ENCODE data around the gene GJD3.

The GJD3 gene

DNA sequence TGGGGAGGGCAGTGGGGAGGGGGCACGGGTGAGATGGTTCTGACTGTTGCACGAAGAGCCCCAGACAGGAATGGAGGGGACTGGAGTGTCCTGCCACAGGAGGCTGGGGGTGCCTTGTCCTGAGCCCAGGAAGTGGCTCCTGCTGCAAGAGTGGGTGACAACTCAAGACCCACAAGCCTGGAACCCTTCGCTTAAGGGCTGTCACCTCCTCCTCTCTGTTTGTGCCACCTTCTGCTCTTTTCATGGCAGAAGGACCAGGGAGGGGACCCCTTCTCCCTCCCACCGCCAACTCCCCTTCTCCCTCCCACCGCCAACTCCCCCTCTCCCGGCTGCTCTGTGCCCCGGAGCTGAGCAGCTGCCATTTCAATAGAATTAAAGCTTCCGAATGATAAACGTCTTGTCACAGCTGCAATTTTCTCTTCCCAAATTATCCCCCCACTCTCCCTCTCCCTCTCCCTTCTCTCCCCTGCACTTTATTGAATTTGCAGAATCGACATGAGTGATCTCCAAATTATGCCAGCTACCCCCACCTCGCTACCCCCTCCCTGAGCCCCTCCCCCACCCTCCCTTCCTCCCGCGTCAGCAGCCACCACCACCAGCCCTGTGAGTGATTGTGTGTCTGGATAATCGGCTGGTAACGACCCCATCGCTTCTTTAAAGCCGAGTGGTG is 13.7 kb downstream of the GJD3 start:
- no peak for DNase-seq (ENCODE audit: low read depth)
- no peak overlapping the region for H3K4me3 ChIP-seq (ENCODE audit: low read depth, low read length)
- in situ Hi-C loops (cut with HindIII; ENCODE audit: low sequenced_read_pairs) = loop anchor here (5.0 kb wide), 1 partner anchor 49 kb away; no protein-coding TSS in a partner anchor
- TF ChIP-seq, protein P1, sequence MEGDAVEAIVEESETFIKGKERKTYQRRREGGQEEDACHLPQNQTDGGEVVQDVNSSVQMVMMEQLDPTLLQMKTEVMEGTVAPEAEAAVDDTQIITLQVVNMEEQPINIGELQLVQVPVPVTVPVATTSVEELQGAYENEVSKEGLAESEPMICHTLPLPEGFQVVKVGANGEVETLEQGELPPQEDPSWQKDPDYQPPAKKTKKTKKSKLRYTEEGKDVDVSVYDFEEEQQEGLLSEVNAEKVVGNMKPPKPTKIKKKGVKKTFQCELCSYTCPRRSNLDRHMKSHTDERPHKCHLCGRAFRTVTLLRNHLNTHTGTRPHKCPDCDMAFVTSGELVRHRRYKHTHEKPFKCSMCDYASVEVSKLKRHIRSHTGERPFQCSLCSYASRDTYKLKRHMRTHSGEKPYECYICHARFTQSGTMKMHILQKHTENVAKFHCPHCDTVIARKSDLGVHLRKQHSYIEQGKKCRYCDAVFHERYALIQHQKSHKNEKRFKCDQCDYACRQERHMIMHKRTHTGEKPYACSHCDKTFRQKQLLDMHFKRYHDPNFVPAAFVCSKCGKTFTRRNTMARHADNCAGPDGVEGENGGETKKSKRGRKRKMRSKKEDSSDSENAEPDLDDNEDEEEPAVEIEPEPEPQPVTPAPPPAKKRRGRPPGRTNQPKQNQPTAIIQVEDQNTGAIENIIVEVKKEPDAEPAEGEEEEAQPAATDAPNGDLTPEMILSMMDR (IDR thresholded peaks at IDR 0.05; ENCODE audit: low read depth, low read length, missing control alignments) = no peak

DNA sequence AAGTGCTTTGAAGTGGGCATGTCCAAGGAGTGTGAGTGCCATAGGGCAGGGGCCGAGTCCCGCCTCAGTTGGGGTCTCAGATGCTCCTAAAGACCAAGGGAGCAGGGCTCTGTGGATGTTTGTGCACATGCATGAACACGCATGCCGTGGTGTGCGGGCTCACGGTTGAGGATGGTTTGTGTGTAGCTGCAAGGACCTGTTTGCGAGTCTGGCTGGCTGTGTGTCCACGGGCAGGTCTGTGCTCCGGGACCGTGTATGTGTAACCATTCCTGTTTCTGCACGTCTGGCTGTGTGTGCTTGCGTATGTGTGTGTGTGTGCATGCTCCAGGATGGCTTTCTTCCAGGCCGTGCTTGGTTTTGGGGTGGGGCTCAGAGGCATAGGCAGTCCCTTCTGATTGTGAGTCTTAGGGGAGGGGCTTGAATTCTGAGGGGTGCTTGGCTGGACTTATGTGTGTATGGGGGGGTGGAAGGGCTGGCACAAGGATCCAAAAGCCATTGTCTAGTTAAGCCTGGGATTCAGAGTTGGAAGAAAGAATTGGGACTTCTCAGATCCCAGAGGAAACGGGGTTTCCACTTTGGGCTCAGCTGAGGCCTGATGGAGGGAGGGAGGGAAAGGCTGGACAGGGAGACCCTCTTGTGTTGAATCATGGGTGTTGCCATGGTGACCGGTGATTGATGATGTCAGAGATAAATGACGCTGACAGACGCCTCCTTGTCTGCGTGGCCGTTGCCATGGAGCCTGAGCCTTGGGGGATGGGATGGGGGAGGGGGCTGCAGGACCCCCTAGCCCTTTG is 14.4 kb downstream of the GJD3 start:
- H3K4me3 ChIP-seq (ENCODE audit: low read depth, low read length) = no peak overlapping the region
- in situ Hi-C loops (cut with HindIII; ENCODE audit: low sequenced_read_pairs) = loop anchor here (5.0 kb wide), 1 partner anchor 48 kb away; no protein-coding TSS in a partner anchor
- TF ChIP-seq, protein P1 (IDR thresholded peaks at IDR 0.05; ENCODE audit: low read depth, low read length, missing control alignments) = no peak
- no peak for DNase-seq (ENCODE audit: low read depth)

DNA sequence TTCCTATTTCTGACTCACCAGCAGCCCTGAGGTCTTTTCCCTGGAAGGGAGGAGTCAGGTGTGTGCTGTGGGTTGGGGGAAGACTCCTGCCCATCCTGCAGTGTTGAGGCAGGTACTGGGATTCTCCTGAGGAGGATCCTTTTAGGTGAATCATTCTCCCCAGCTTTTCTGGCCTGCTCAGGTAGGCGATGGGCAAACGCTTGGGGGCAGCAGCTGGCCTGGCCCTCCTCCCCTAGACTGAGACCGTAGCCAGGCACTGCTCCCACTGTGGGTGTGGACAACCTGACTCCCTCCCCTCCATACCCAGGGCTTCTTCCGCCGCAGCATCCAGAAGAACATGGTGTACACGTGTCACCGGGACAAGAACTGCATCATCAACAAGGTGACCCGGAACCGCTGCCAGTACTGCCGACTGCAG is 15.1 kb downstream of the GJD3 start:
- no peak for DNase-seq (ENCODE audit: low read depth)

DNA sequence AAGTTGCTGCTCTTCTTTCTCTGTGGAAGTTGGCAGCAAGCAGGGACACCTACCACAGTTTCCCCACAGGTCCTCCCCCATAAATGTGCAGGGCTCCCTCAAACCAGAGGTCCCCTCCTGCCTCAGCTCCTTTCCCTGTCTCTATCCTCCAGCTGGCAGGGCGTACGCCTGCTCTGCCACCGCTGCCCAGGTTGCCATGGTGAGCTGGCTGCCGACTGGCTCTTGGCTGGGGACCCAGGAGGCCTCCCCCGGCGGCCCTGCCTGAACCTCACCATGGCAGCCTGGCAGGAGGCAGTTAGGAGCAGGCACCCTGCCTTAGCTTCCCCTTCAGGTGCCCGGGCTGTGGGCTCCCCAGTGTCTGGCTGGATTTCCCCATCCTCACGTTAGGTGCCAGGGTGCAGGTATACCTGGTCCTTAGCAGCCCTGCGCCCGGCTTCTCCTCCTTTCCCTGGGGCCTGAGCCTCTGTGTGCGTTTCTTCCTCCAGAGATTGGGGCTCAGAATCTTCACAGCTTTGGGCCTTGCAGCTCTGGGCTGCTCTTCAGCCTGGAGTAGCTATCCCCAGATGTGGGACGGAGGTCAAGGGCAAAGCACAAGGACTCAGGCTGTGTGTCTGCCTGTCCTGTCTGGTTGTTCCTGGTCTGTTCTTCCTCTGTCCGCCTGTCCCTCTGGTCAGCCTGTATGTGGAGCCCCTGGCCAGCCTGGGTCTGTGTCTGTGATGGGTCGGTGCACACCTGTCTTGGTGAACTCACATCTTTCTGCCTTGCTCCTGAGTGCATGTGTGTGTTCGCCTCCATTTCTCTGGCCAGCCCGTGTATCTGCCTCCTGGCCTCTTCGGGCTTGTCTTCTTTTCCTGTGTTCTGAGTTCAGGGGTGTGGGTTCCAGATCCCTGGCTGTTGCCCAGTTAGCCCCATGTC is 15.7 kb downstream of the GJD3 start:
- no peak overlapping the region for H3K4me3 ChIP-seq (ENCODE audit: low read depth, low read length)
- in situ Hi-C loops (cut with HindIII; ENCODE audit: low sequenced_read_pairs) = no loop called here
- no peak for DNase-seq (ENCODE audit: low read depth)
- TF ChIP-seq, protein P1 (IDR thresholded peaks at IDR 0.05; ENCODE audit: low read depth, low read length, missing control alignments) = no peak

More for the DNA sequence above, 15.1 kb downstream of the GJD3 start:
- in situ Hi-C loops (cut with HindIII; ENCODE audit: low sequenced_read_pairs) = no loop called here
- TF ChIP-seq, protein P1 (IDR thresholded peaks at IDR 0.05; ENCODE audit: low read depth, low read length, missing control alignments) = no peak
- H3K4me3 ChIP-seq (ENCODE audit: low read depth, low read length) = no peak overlapping the region

DNA sequence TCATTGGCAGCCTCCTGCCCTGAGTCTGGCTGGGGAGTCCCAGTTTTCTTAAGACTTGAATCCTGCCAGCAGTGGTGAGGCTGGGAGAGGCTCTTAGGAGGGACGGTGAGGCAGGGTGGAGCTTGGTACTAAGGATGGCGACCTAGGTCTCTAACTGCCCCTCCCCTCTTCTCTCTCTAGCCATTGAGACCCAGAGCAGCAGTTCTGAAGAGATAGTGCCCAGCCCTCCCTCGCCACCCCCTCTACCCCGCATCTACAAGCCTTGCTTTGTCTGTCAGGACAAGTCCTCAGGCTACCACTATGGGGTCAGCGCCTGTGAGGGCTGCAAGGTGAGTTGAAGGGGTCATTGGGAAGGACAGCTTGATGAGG is 16.4 kb downstream of the GJD3 start:
- no peak overlapping the region for H3K4me3 ChIP-seq (ENCODE audit: low read depth, low read length)
- in situ Hi-C loops (cut with HindIII; ENCODE audit: low sequenced_read_pairs) = no loop called here
- DNase-seq (ENCODE audit: low read depth) = no peak
- TF ChIP-seq, protein P1 (IDR thresholded peaks at IDR 0.05; ENCODE audit: low read depth, low read length, missing control alignments) = no peak
